ENCODE data around the gene MPV17L2.

MPV17L2 gene

GRCh38 chr19:18160493-18160970 lies 32.5 kb upstream of the MPV17L2 start:
- H3K36me3 ChIP-seq (ENCODE audit: control insufficient read depth, insufficient read depth, low read length), result peaks cover 7% of the 10 kb centered on the region
- no peak for DNase-seq

GRCh38 chr19:18160971-18161635 lies 31.9 kb upstream of the MPV17L2 start:
- Histone ChIP-seq H3K4me1 (ENCODE audit: control insufficient read depth, insufficient read depth, low read length, poor library complexity, severe bottlenecking) (peaks cover 4% of the 10 kb centered on the region), H3K4me3 (ENCODE audit: insufficient read depth, low read depth, low read length, poor library complexity, severe bottlenecking) (peak overlapping the region; percentile 32)

More at GRCh38 chr19:18160493-18160970, 32.5 kb upstream of the MPV17L2 start:
- Histone ChIP-seq H3K4me1 (ENCODE audit: control insufficient read depth, insufficient read depth, low read length, poor library complexity, severe bottlenecking) (peaks cover 4% of the 10 kb centered on the region), H3K27ac (ENCODE audit: insufficient read depth, low read length, poor library complexity, severe bottlenecking) (no peak overlapping the region), H3K4me3 (ENCODE audit: insufficient read depth, low read depth, low read length, poor library complexity, severe bottlenecking) (peak overlapping the region; percentile 32), H3K27me3 (replicated peaks; ENCODE audit: control insufficient read depth, insufficient read depth, low read length, poor library complexity, severe bottlenecking) (no peaks in the 10 kb centered on the region), H3K9me3 (ENCODE audit: control insufficient read depth, low read length) (no peaks in the 10 kb centered on the region)

GRCh38 chr19:18161636-18162002 lies 31.4 kb upstream of the MPV17L2 start:
- Histone ChIP-seq H3K36me3 (ENCODE audit: control insufficient read depth, insufficient read depth, low read length) (peaks cover 11% of the 10 kb centered on the region), H3K27me3 (replicated peaks; ENCODE audit: control insufficient read depth, insufficient read depth, low read length, poor library complexity, severe bottlenecking) (no peaks in the 10 kb centered on the region), H3K4me3 (ENCODE audit: insufficient read depth, low read depth, low read length, poor library complexity, severe bottlenecking) (no peak overlapping the region), H3K4me1 (ENCODE audit: control insufficient read depth, insufficient read depth, low read length, poor library complexity, severe bottlenecking) (peaks cover 4% of the 10 kb centered on the region), H3K27ac (ENCODE audit: insufficient read depth, low read length, poor library complexity, severe bottlenecking) (no peak overlapping the region), H3K9me3 (ENCODE audit: control insufficient read depth, low read length) (no peaks in the 10 kb centered on the region)
- no peak for DNase-seq

More at GRCh38 chr19:18160971-18161635, 31.9 kb upstream of the MPV17L2 start:
- no peaks in the 10 kb centered on the region for H3K9me3 ChIP-seq (ENCODE audit: control insufficient read depth, low read length)
- peaks cover 11% of the 10 kb centered on the region for H3K36me3 ChIP-seq (ENCODE audit: control insufficient read depth, insufficient read depth, low read length)
- no peaks in the 10 kb centered on the region for H3K27me3 ChIP-seq (replicated peaks; ENCODE audit: control insufficient read depth, insufficient read depth, low read length, poor library complexity, severe bottlenecking)
- H3K27ac ChIP-seq (ENCODE audit: insufficient read depth, low read length, poor library complexity, severe bottlenecking), result no peak overlapping the region
- peak; percentile 68 to 76 (median 73) for DNase-seq

GRCh38 chr19:18164072-18164471 lies 28.9 kb upstream of the MPV17L2 start:
- H3K4me1 ChIP-seq (ENCODE audit: control insufficient read depth, insufficient read depth, low read length, poor library complexity, severe bottlenecking), result peaks cover 4% of the 10 kb centered on the region
- no peak overlapping the region for H3K4me3 ChIP-seq (ENCODE audit: insufficient read depth, low read depth, low read length, poor library complexity, severe bottlenecking)
- no peaks in the 10 kb centered on the region for H3K27me3 ChIP-seq (replicated peaks; ENCODE audit: control insufficient read depth, insufficient read depth, low read length, poor library complexity, severe bottlenecking)
- H3K27ac ChIP-seq (ENCODE audit: insufficient read depth, low read length, poor library complexity, severe bottlenecking), result no peak overlapping the region
- H3K36me3 ChIP-seq (ENCODE audit: control insufficient read depth, insufficient read depth, low read length), result peaks cover 11% of the 10 kb centered on the region
- H3K9me3 ChIP-seq (ENCODE audit: control insufficient read depth, low read length), result no peaks in the 10 kb centered on the region
- DNase-seq, result no peak

- Histone ChIP-seq H3K9me3 (ENCODE audit: control insufficient read depth, low read length) (no peaks in the 10 kb centered on the region), H3K27ac (ENCODE audit: insufficient read depth, low read length, poor library complexity, severe bottlenecking) (no peak overlapping the region), H3K4me3 (ENCODE audit: insufficient read depth, low read depth, low read length, poor library complexity, severe bottlenecking) (no peak overlapping the region), H3K36me3 (ENCODE audit: control insufficient read depth, insufficient read depth, low read length) (peaks cover 11% of the 10 kb centered on the region), H3K27me3 (replicated peaks; ENCODE audit: control insufficient read depth, insufficient read depth, low read length, poor library complexity, severe bottlenecking) (no peaks in the 10 kb centered on the region), H3K4me1 (ENCODE audit: control insufficient read depth, insufficient read depth, low read length, poor library complexity, severe bottlenecking) (peaks cover under 1% of the 10 kb centered on the region)
- no peak for DNase-seq
Observed at GRCh38 chr19:18165794-18166544, 27.0 kb upstream of the MPV17L2 start.

GRCh38 chr19:18167011-18167410 lies 26.0 kb upstream of the MPV17L2 start:
- no peak for DNase-seq
- H3K4me3 ChIP-seq (ENCODE audit: insufficient read depth, low read depth, low read length, poor library complexity, severe bottlenecking), result no peak overlapping the region
- no peaks in the 10 kb centered on the region for H3K27me3 ChIP-seq (replicated peaks; ENCODE audit: control insufficient read depth, insufficient read depth, low read length, poor library complexity, severe bottlenecking)
- no peaks in the 10 kb centered on the region for H3K4me1 ChIP-seq (ENCODE audit: control insufficient read depth, insufficient read depth, low read length, poor library complexity, severe bottlenecking)
- peaks cover 11% of the 10 kb centered on the region for H3K36me3 ChIP-seq (ENCODE audit: control insufficient read depth, insufficient read depth, low read length)
- no peak overlapping the region for H3K27ac ChIP-seq (ENCODE audit: insufficient read depth, low read length, poor library complexity, severe bottlenecking)
- H3K9me3 ChIP-seq (ENCODE audit: control insufficient read depth, low read length), result no peaks in the 10 kb centered on the region

GRCh38 chr19:18167975-18168645 lies 24.9 kb upstream of the MPV17L2 start:
- Histone ChIP-seq H3K36me3 (ENCODE audit: control insufficient read depth, insufficient read depth, low read length) (peaks cover 7% of the 10 kb centered on the region), H3K27me3 (replicated peaks; ENCODE audit: control insufficient read depth, insufficient read depth, low read length, poor library complexity, severe bottlenecking) (no peaks in the 10 kb centered on the region), H3K4me3 (ENCODE audit: insufficient read depth, low read depth, low read length, poor library complexity, severe bottlenecking) (no peak overlapping the region), H3K9me3 (ENCODE audit: control insufficient read depth, low read length) (no peaks in the 10 kb centered on the region), H3K4me1 (ENCODE audit: control insufficient read depth, insufficient read depth, low read length, poor library complexity, severe bottlenecking) (no peaks in the 10 kb centered on the region), H3K27ac (ENCODE audit: insufficient read depth, low read length, poor library complexity, severe bottlenecking) (no peak overlapping the region)
- peak in 2 of 3 donors; percentile 33 for DNase-seq

GRCh38 chr19:18168673-18169381 lies 24.2 kb upstream of the MPV17L2 start:
- no peak overlapping the region for H3K4me3 ChIP-seq (ENCODE audit: insufficient read depth, low read depth, low read length, poor library complexity, severe bottlenecking)
- peaks cover 4% of the 10 kb centered on the region for H3K36me3 ChIP-seq (ENCODE audit: control insufficient read depth, insufficient read depth, low read length)
- no peak for DNase-seq
- H3K9me3 ChIP-seq (ENCODE audit: control insufficient read depth, low read length), result no peaks in the 10 kb centered on the region
- H3K27ac ChIP-seq (ENCODE audit: insufficient read depth, low read length, poor library complexity, severe bottlenecking), result no peak overlapping the region
- no peaks in the 10 kb centered on the region for H3K27me3 ChIP-seq (replicated peaks; ENCODE audit: control insufficient read depth, insufficient read depth, low read length, poor library complexity, severe bottlenecking)
- H3K4me1 ChIP-seq (ENCODE audit: control insufficient read depth, insufficient read depth, low read length, poor library complexity, severe bottlenecking), result peaks cover 4% of the 10 kb centered on the region

- Histone ChIP-seq H3K9me3 (ENCODE audit: control insufficient read depth, low read length) (no peaks in the 10 kb centered on the region), H3K4me1 (ENCODE audit: control insufficient read depth, insufficient read depth, low read length, poor library complexity, severe bottlenecking) (peaks cover 4% of the 10 kb centered on the region), H3K4me3 (ENCODE audit: insufficient read depth, low read depth, low read length, poor library complexity, severe bottlenecking) (no peak overlapping the region), H3K36me3 (ENCODE audit: control insufficient read depth, insufficient read depth, low read length) (peaks cover 3% of the 10 kb centered on the region), H3K27me3 (replicated peaks; ENCODE audit: control insufficient read depth, insufficient read depth, low read length, poor library complexity, severe bottlenecking) (no peaks in the 10 kb centered on the region), H3K27ac (ENCODE audit: insufficient read depth, low read length, poor library complexity, severe bottlenecking) (no peak overlapping the region)
- no peak for DNase-seq
Observed at GRCh38 chr19:18170714-18171255, 22.2 kb upstream of the MPV17L2 start.

Measured in effector memory CD4-positive, alpha-beta T cell (primary cell).